PC-9 (cell line): Measurements from ENCODE around the gene HAGH. TPM values are rescaled to one million over a fixed set of nuclear protein-coding genes. Genes with fewer than 3 reads are reported as not detected.

ENCODE experiments used
- BruUV-seq: library from RNA; stranded (reverse); fragments of 400-500 nt; replicated peaks from 2 replicates; lab custom pipeline; 2021; lab: Mats Ljungman, UMichigan
- CTCF ChIA-PET: fragments of 300-600 bp; sonication (Branson Sonifier 250); formaldehyde crosslinking; loops from one replicate; lab custom pipeline; 2022; ENCODE audit warnings: antibody characterized with exemption; lab: Charles Lee
- POLR2A ChIA-PET: fragments of 300-600 bp; sonication (Branson Sonifier 250); formaldehyde crosslinking; loops from one replicate; lab custom pipeline; 2022; ENCODE audit warnings: antibody characterized with exemption; ENCODE audit not compliant: unreplicated experiment; lab: Charles Lee
- DNase-seq, 2 experiments: peaks; one replicate each; pipeline versions ENCODE4 v3.0.0 to v3.0.0-alpha.2; 2015 to 2022; ENCODE audit warnings: mixed read lengths in 1 of 2
- H2AFZ ChIP-seq: fragments of 200-600 bp; sonication (generic); 2 replicates; pipeline ENCODE4 v1.8.1; 2017; ENCODE audit warnings: antibody characterized with exemption
- H3F3A ChIP-seq: fragments of 200-600 bp; sonication (generic); 2 replicates; pipeline ENCODE4 v1.8.1; 2017; ENCODE audit warnings: antibody characterized with exemption, mild to moderate bottlenecking, low read depth; ENCODE audit not compliant: insufficient read depth
- H3K27ac ChIP-seq: fragments of 200-600 bp; sonication (generic); 2 replicates; pipeline ENCODE4 v1.6.1; 2016; ENCODE audit warnings: mixed run types
- H3K27me3 ChIP-seq: fragments of 200-600 bp; sonication (generic); 2 replicates; pipeline ENCODE4 v1.6.1; 2016; ENCODE audit warnings: low read depth, mixed run types; ENCODE audit not compliant: insufficient read depth
- H3K36me3 ChIP-seq: fragments of 200-600 bp; sonication (generic); 2 replicates; pipeline ENCODE4 v1.6.1; 2016; ENCODE audit warnings: low read depth, mixed run types
- H3K4me1 ChIP-seq: fragments of 200-600 bp; sonication (generic); replicated peaks from 2 replicates; pipeline ENCODE4 v1.6.1; 2016; ENCODE audit warnings: mixed run types; ENCODE audit not compliant: insufficient read depth
- H3K4me2 ChIP-seq: fragments of 200-600 bp; sonication (generic); 2 replicates; pipeline ENCODE4 v1.6.1; 2017; ENCODE audit warnings: mixed run types
- H3K4me3 ChIP-seq: fragments of 200-600 bp; sonication (generic); 2 replicates; pipeline ENCODE4 v1.6.1; 2016; ENCODE audit warnings: mixed run types
- H3K79me2 ChIP-seq: fragments of 200-600 bp; sonication (generic); 2 replicates; pipeline ENCODE4 v1.6.1; 2017; ENCODE audit warnings: low read depth, mixed run types
- H3K9me2 ChIP-seq: fragments of 200-600 bp; sonication (generic); 2 replicates; pipeline ENCODE4 v1.8.1; 2017; ENCODE audit warnings: mild to moderate bottlenecking; ENCODE audit not compliant: insufficient read depth
- H3K9me3 ChIP-seq: fragments of 200-600 bp; sonication (generic); 2 replicates; pipeline ENCODE4 v1.8.1; 2016; ENCODE audit warnings: low read depth; ENCODE audit not compliant: insufficient read depth
- H4K20me1 ChIP-seq: fragments of 200-600 bp; sonication (generic); 2 replicates; pipeline ENCODE4 v1.8.1; 2017; ENCODE audit not compliant: insufficient read depth
- CTCF ChIP-seq: fragments of 200-600 bp; sonication (generic); conservative IDR thresholded peaks from 2 replicates; pipeline ENCODE4 v1.6.1; 2017; ENCODE audit warnings: mixed run types, antibody characterized with exemption, mild to moderate bottlenecking, moderate library complexity
- EZH2 ChIP-seq: fragments of 200-600 bp; sonication (generic); IDR thresholded peaks from 2 replicates; pipeline ENCODE4 v1.8.0; 2017; ENCODE audit warnings: antibody characterized with exemption, low read depth
- intact Hi-C: fragments of 100-400 bp; cut with micrococcal nuclease; formaldehyde crosslinking; loops from one replicate; pipeline ENCODE4 v1.10.0; 2022; ENCODE audit not compliant: unreplicated experiment
- total RNA-seq: library from RNA; stranded (reverse); gene quantifications from 2 replicates; pipeline ENCODE4 v1.2.3, GENCODE V29; 2021

The HAGH gene
- total RNA-seq, 1 experiment from 2014 or later, result 51.8 TPM

- Histone ChIP-seq H3K27me3 (no peaks in the 10 kb centered on the region), H3F3A (peaks cover 26% of the 10 kb centered on the region), H3K9me2 (no peaks in the 10 kb centered on the region), H3K9me3 (no peaks in the 10 kb centered on the region), H3K4me1 (peaks cover 19% of the 10 kb centered on the region), H4K20me1 (no peaks in the 10 kb centered on the region), H3K27ac (peak within 1 kb of the TSS; percentile 88), H3K4me2 (peak within 1 kb of the TSS; percentile 60), H3K36me3 (no peaks in the 10 kb centered on the region), H3K79me2 (no peaks in the 10 kb centered on the region), H2AFZ (peak within 1 kb of the TSS; percentile 66), H3K4me3 (peak within 1 kb of the TSS; percentile 26; the same call in 1 of the 2 replicates)
- CTCF ChIA-PET, result no interaction called here
- DNase-seq, result peak in 1 of 2 experiments; percentile 49
- no TSS peak for BruUV-seq
- intact Hi-C loops, result loop anchor here (5.0 kb wide), 1 partner anchor 40 kb away; no protein-coding TSS in a partner anchor
- POLR2A ChIA-PET, result no interaction called here
- TF ChIP-seq EZH2 (no peak), CTCF (no peak)
Observed at GRCh38 chr16:1871974-1872635, 45.5 kb upstream of the HAGH start, which contains the start of gene MEIOB. Gene MEIOB, minus strand, starts transcription at chr16:1872164. Its CDS starts 3,989 bp downstream, at chr16:1868175.

- H3K27ac ChIP-seq, result peak overlapping the region; percentile 88
- peaks cover 19% of the 10 kb centered on the region for H3K4me1 ChIP-seq
Observed at GRCh38 chr16:1870365-1871082, 43.9 kb upstream of the HAGH start.

More at GRCh38 chr16:1870365-1871082, 43.9 kb upstream of the HAGH start:
- Histone ChIP-seq H3K27me3 (no peaks in the 10 kb centered on the region), H3K36me3 (no peaks in the 10 kb centered on the region), H3K9me3 (no peaks in the 10 kb centered on the region), H3K4me3 (no peak overlapping the region), H3K4me2 (peak overlapping the region; percentile 60), H3K79me2 (no peaks in the 10 kb centered on the region), H4K20me1 (no peaks in the 10 kb centered on the region), H2AFZ (0 out of 2 replicates have a peak overlapping the region, but pooled peaks have one; percentile 2), H3F3A (peaks cover 26% of the 10 kb centered on the region), H3K9me2 (no peaks in the 10 kb centered on the region)
- BruUV-seq, result no TSS peak
- TF ChIP-seq EZH2 (no peak), CTCF (no peak)
- DNase-seq, result peak in 1 of 2 experiments; percentile 91
- intact Hi-C loops, result loop anchor here (1.0 to 5.0 kb wide), 2 partner anchors 42 to 59 kb away; no protein-coding TSS in a partner anchor
- CTCF ChIA-PET, result interaction anchor here (0.7 to 0.9 kb wide), 2 partner anchors 52 to 59 kb away, joined by 4 read pairs; no protein-coding TSS in a partner anchor
- POLR2A ChIA-PET, result interaction anchor here (0.6 kb wide), 2 partner anchors 23 to 31 kb away, joined by 4 to 7 read pairs; no protein-coding TSS in a partner anchor
